H1 (cell line): ENCODE data around the gene SSH2. TPM values are rescaled to one million over a fixed set of nuclear protein-coding genes. Genes with fewer than 3 reads are reported as not detected.

Source experiments
- CTCF ChIA-PET: fragments of 300-600 bp; sonication (Branson Sonifier 250); formaldehyde crosslinking; loops from one replicate; lab custom pipeline; 2021; ENCODE audit not compliant: partially characterized antibody; lab: Charles Lee
- POLR2A ChIA-PET: fragments of 300-600 bp; sonication (Branson Sonifier 250); formaldehyde crosslinking; loops from one replicate; lab custom pipeline; 2021; ENCODE audit warnings: inconsistent platforms; ENCODE audit not compliant: partially characterized antibody; lab: Charles Lee
- DNase-seq, 2 experiments: peaks; one replicate each; pipeline versions ENCODE4 v3.0.0 to v3.0.0-alpha.2; 2010 to 2022; ENCODE audit warnings: low spot score in 2 of 2, low read depth in 1 of 2, mixed read lengths in 1 of 2
- FAIRE-seq: peaks from 2 replicates; lab custom pipeline; 2011; peaks lifted over from hg19 to GRCh38; lab: Jason Lieb, UNC
- H2AFZ ChIP-seq: 2 replicates; pipeline ENCODE4 v1.8.1; 2012; ENCODE audit warnings: low read length, inconsistent platforms
- H2AK5ac ChIP-seq: 2 replicates; pipeline ENCODE4 v1.6.1; 2013; ENCODE audit warnings: low read depth, low read length
- H2BK120ac ChIP-seq: replicated peaks from 2 replicates; pipeline ENCODE3; 2013; ENCODE audit warnings: low read depth, low read length, inconsistent platforms
- H2BK12ac ChIP-seq: 2 replicates; pipeline ENCODE4 v1.6.1; 2013; ENCODE audit warnings: low read depth, low read length
- H2BK15ac ChIP-seq: 2 replicates; pipeline ENCODE4 v1.6.1; 2013; ENCODE audit warnings: low read length
- H2BK20ac ChIP-seq: 2 replicates; pipeline ENCODE4 v1.6.1; 2013; ENCODE audit warnings: low read length
- H2BK5ac ChIP-seq: 2 replicates; pipeline ENCODE4 v1.6.1; 2013; ENCODE audit warnings: low read depth, low read length
- H3K14ac ChIP-seq: 2 replicates; pipeline ENCODE4 v1.6.1; 2013; ENCODE audit warnings: inconsistent platforms; ENCODE audit not compliant: insufficient read length
- H3K18ac ChIP-seq: 2 replicates; pipeline ENCODE4 v1.6.1; 2013; ENCODE audit warnings: low read length; ENCODE audit errors: extremely low read depth
- H3K23ac ChIP-seq: 2 replicates; pipeline ENCODE4 v1.6.1; 2013; ENCODE audit warnings: inconsistent platforms; ENCODE audit not compliant: insufficient read length
- H3K23me2 ChIP-seq: 2 replicates; pipeline ENCODE4 v1.6.1; 2013; ENCODE audit warnings: low read depth, low read length
- H3K27ac ChIP-seq: 2 replicates; pipeline ENCODE4 v1.6.1; 2011; ENCODE audit warnings: low read depth, low read length, inconsistent platforms
- H3K27me3 ChIP-seq, 4 experiments: replicated peaks in 1 of 4; 1 replicate in 1 of 4; 2 replicates in 3 of 4; pipeline versions ENCODE4 v1.6.1 to v1.8.1; 2011 to 2013; ENCODE audit warnings: low read length in 3 of 4, mild to moderate bottlenecking in 3 of 4, inconsistent platforms in 2 of 4, mixed read lengths in 2 of 4, moderate library complexity in 1 of 4; ENCODE audit not compliant: control insufficient read depth in 3 of 4, insufficient read depth in 3 of 4; ENCODE audit errors: extremely low read depth in 1 of 4
- H3K36me3 ChIP-seq, 4 experiments: 2 replicates each; pipeline versions ENCODE4 v1.6.1 to v1.8.1; 2011 to 2013; ENCODE audit warnings: mild to moderate bottlenecking in 4 of 4, low read length in 3 of 4, moderate library complexity in 2 of 4, control low read depth in 1 of 4, inconsistent platforms in 1 of 4; ENCODE audit not compliant: insufficient read depth in 4 of 4, control insufficient read depth in 2 of 4
- H3K4ac ChIP-seq: replicated peaks from 2 replicates; pipeline ENCODE3; 2013; ENCODE audit warnings: low read length, low read depth, mixed read lengths, inconsistent platforms; ENCODE audit not compliant: insufficient read length
- H3K4me1 ChIP-seq, 4 experiments: replicated peaks in 1 of 4; 1 replicate in 1 of 4; 2 replicates in 3 of 4; pipeline versions ENCODE4 v1.6.1 to v1.8.1; 2011 to 2013; ENCODE audit warnings: low read length in 3 of 4, inconsistent platforms in 2 of 4, mixed read lengths in 1 of 4; ENCODE audit not compliant: insufficient read depth in 4 of 4, control insufficient read depth in 3 of 4
- H3K4me2 ChIP-seq, 2 experiments: 2 replicates each; pipeline versions ENCODE4 v1.6.1 to v1.8.1; 2011 to 2013; ENCODE audit warnings: low read depth in 2 of 2, low read length in 2 of 2, control low read depth in 1 of 2, inconsistent platforms in 1 of 2, mild to moderate bottlenecking in 1 of 2; ENCODE audit not compliant: insufficient read depth in 1 of 2
- H3K4me3 ChIP-seq, 4 experiments: fragments of 200-600, 300-600 bp in 1 of 4; sonication (generic), shearing (Covaris generic), sonication (Bioruptor Twin) in 1 of 4; 2 replicates each; pipeline versions ENCODE4 v1.5.1 to v1.8.1; 2011 to 2016; ENCODE audit warnings: low read length in 4 of 4, low read depth in 3 of 4, control low read depth in 2 of 4, inconsistent platforms in 2 of 4, mild to moderate bottlenecking in 2 of 4, mixed read lengths in 1 of 4, moderate library complexity in 1 of 4; ENCODE audit not compliant: insufficient read depth in 2 of 4; ENCODE audit errors: extremely low read depth in 1 of 4
- H3K56ac ChIP-seq: replicated peaks from 2 replicates; pipeline ENCODE3; 2013; ENCODE audit warnings: low read depth, mild to moderate bottlenecking, mixed read lengths, low read length, inconsistent platforms; ENCODE audit not compliant: insufficient read length
- H3K79me1 ChIP-seq: 2 replicates; pipeline ENCODE4 v1.6.1; 2013; ENCODE audit warnings: low read depth, low read length, control low read depth
- H3K79me2 ChIP-seq, 2 experiments: 2 replicates each; pipeline versions ENCODE4 v1.6.1 to v1.8.1; 2012 to 2013; ENCODE audit warnings: low read length in 2 of 2, mild to moderate bottlenecking in 2 of 2, inconsistent platforms in 1 of 2; ENCODE audit not compliant: insufficient read depth in 2 of 2, control insufficient read depth in 1 of 2
- H3K9ac ChIP-seq, 4 experiments: replicated peaks in 1 of 4; 1 replicate in 1 of 4; 2 replicates in 3 of 4; pipeline versions ENCODE4 v1.6.1 to v1.8.1; 2011 to 2013; ENCODE audit warnings: low read depth in 3 of 4, low read length in 3 of 4, control low read depth in 2 of 4, mild to moderate bottlenecking in 2 of 4, moderate library complexity in 2 of 4, inconsistent platforms in 1 of 4; ENCODE audit errors: extremely low read depth in 1 of 4
- H3K9me3 ChIP-seq, 2 experiments: 2 replicates each; pipeline versions ENCODE4 v1.6.1 to v1.8.1; 2012 to 2013; ENCODE audit warnings: mild to moderate bottlenecking in 2 of 2, moderate library complexity in 2 of 2, control low read depth in 1 of 2, inconsistent platforms in 1 of 2, low read depth in 1 of 2, low read length in 1 of 2, mixed read lengths in 1 of 2; ENCODE audit not compliant: insufficient read depth in 2 of 2
- H4K20me1 ChIP-seq, 2 experiments: replicated peaks in 1 of 2; 2 replicates each; pipeline versions ENCODE3 to v1.8.1; 2011 to 2013; ENCODE audit warnings: inconsistent platforms in 2 of 2, low read length in 2 of 2, mild to moderate bottlenecking in 1 of 2; ENCODE audit not compliant: insufficient read depth in 2 of 2, control insufficient read depth in 1 of 2
- H4K5ac ChIP-seq: 2 replicates; pipeline ENCODE4 v1.6.1; 2013; ENCODE audit warnings: low read length, low read depth, mixed read lengths, inconsistent platforms; ENCODE audit not compliant: insufficient read length
- H4K8ac ChIP-seq: 2 replicates; pipeline ENCODE4 v1.8.0; 2013; ENCODE audit warnings: mild to moderate bottlenecking, moderate library complexity, low read length, inconsistent platforms; ENCODE audit not compliant: insufficient read depth; ENCODE audit errors: extremely low read depth
- H4K91ac ChIP-seq: replicated peaks from 2 replicates; pipeline ENCODE3; 2013; ENCODE audit warnings: low read length, mixed read lengths, inconsistent platforms; ENCODE audit not compliant: insufficient read length
- CHD2 ChIP-seq: IDR thresholded peaks from 2 replicates; pipeline ENCODE4 v1.6.1; 2012; ENCODE audit warnings: low read length, improper control_type of control experiment
- EP300 ChIP-seq, 2 experiments: IDR thresholded peaks; 1 replicate in 1 of 2; 2 replicates in 1 of 2; pipeline ENCODE4 v1.6.1; 2011 to 2012; ENCODE audit warnings: low read depth in 2 of 2, low read length in 2 of 2, mild to moderate bottlenecking in 2 of 2, borderline replicate concordance in 1 of 2, inconsistent platforms in 1 of 2, moderate library complexity in 1 of 2
- EZH2 ChIP-seq: fragments of 200-600 bp; sonication (generic); IDR thresholded peaks from 2 replicates; pipeline ENCODE4 v1.7.1; 2012; ENCODE audit warnings: low read depth, mild to moderate bottlenecking, moderate library complexity, low read length, inconsistent platforms; ENCODE audit not compliant: severe bottlenecking
- GABPA ChIP-seq: IDR thresholded peaks from 2 replicates; pipeline ENCODE4 v1.6.1; 2011; ENCODE audit warnings: mild to moderate bottlenecking, low read length, moderate library complexity, borderline replicate concordance; ENCODE audit not compliant: insufficient read depth
- SAP30 ChIP-seq: fragments of 300-600 bp; sonication (generic); IDR thresholded peaks from 2 replicates; pipeline ENCODE4 v1.7.1; 2012; ENCODE audit warnings: low read length, moderate library complexity, mild to moderate bottlenecking, inconsistent platforms; ENCODE audit not compliant: insufficient read depth, insufficient replicate concordance
- TEAD4 ChIP-seq: IDR thresholded peaks from 2 replicates; pipeline ENCODE4 v1.6.1; 2012; ENCODE audit warnings: low read depth, low read length, inconsistent platforms, mixed read lengths
- YY1 ChIP-seq: IDR thresholded peaks from 2 replicates; pipeline ENCODE4 v1.6.1; 2011; ENCODE audit warnings: low read depth, mild to moderate bottlenecking, low read length
- ZNF274 ChIP-seq: IDR thresholded peaks from 2 replicates; pipeline ENCODE4 v1.7.0; 2012; ENCODE audit warnings: low read length, borderline replicate concordance; ENCODE audit errors: extremely low read depth
- WGBS, 2 experiments: shearing (Covaris generic) in 1 of 2; methylation state at CpG; one replicate each; pipeline versions ENCODE4 v1.1.6 to v1.1.7; 2013 to 2015; ENCODE audit warnings: low lambda C conversion rate in 2 of 2, mixed read lengths in 2 of 2, inconsistent platforms in 1 of 2, low coverage in 1 of 2, missing lambda C conversion rate in 1 of 2; ENCODE audit not compliant: insufficient replicate concordance in 2 of 2, insufficient coverage in 1 of 2, insufficient read length in 1 of 2; ENCODE audit errors: extremely low coverage in 1 of 2, missing lambda C conversion rate in 1 of 2; 5-methylcytosine and 5-hydroxymethylcytosine counted together
- polyA plus RNA-seq, 7 experiments: library from polyadenylated mRNA; depleted of rRNA in 3 of 7; stranded (reverse) in 5 of 7; unstranded in 2 of 7; fragments of >200 nt in 5 of 7; fragments of 200-250 nt in 2 of 7; gene quantifications; 1 replicate in 5 of 7; 2 replicates in 1 of 7; 4 replicates in 1 of 7; pipeline versions ENCODE4 v1.2.1 to v1.2.3, GENCODE V29; 2011 to 2013; ENCODE audit warnings: missing spikeins in 2 of 7, mixed read lengths in 2 of 7
- total RNA-seq: library from RNA; stranded (reverse); fragmentation: NEBNext Ultra II Directional; extraction: Animal tissue kit (Norgen Biotek cat#: 25700); gene quantifications from 2 replicates; pipeline ENCODE4 v1.2.1, GENCODE V29; 2021

Gene SSH2
- total and polyA plus RNA-seq, 2 of the 8 experiments (the other 6 are each of a cell fraction or from before 2014, with no cell fraction given) = 5.2 to 15.9 TPM

GRCh38 chr17:29891131-29891530, 38.9 kb downstream of the SSH2 start:
- H3K36me3 ChIP-seq = no peaks in the 10 kb centered on the region
- no peaks in the 10 kb centered on the region for H3K27me3 ChIP-seq
- no peak overlapping the region for H2BK20ac ChIP-seq
- no peaks in the 10 kb centered on the region for H3K4me1 ChIP-seq
- CTCF ChIA-PET = interaction anchor here (0.6 to 2.6 kb wide), 6 partner anchors 16 to 202 kb away, joined by 3 to 5 read pairs (median 3); no protein-coding TSS in a partner anchor
- H2BK5ac ChIP-seq = no peak overlapping the region
- no peak overlapping the region for H2BK120ac ChIP-seq
- no peak overlapping the region for H3K4me2 ChIP-seq
- no peak overlapping the region for H3K14ac ChIP-seq
- H4K20me1 ChIP-seq = no peaks in the 10 kb centered on the region
- DNase-seq = no peak
- no peaks in the 10 kb centered on the region for H3K79me2 ChIP-seq
- WGBS, 2 experiments = 79% methylated on average over 1 of the region's 1 CpG; no CpG with 5 or more reads in 1 of the 2 experiments
- H3K4me3 ChIP-seq = no peak overlapping the region
- H4K5ac ChIP-seq = no peak overlapping the region
- no peaks in the 10 kb centered on the region; the same call in 1 of the 2 replicates for H3K23me2 ChIP-seq
- H3K9me3 ChIP-seq = no peaks in the 10 kb centered on the region
- no peak overlapping the region for H2AK5ac ChIP-seq
- H3K79me1 ChIP-seq = no peaks in the 10 kb centered on the region
- TF ChIP-seq TEAD4 = no peak
- no peak for TF ChIP-seq YY1
- TF ChIP-seq GABPA = no peak
- no peak for TF ChIP-seq ZNF274
- no peak for TF ChIP-seq SAP30
- no peak for TF ChIP-seq CHD2
- no peak for TF ChIP-seq EP300 (IDR thresholded peaks at IDR 0.05; ENCODE audit: borderline replicate concordance in 1 of 2, low read depth in 2 of 2, low read length in 2 of 2)
- no peak for TF ChIP-seq EZH2
- no peak overlapping the region for H2BK12ac ChIP-seq
- FAIRE-seq = no peak
- H2BK15ac ChIP-seq = no peak overlapping the region
- H3K18ac ChIP-seq = no peak overlapping the region
- no peak overlapping the region for H2AFZ ChIP-seq
- POLR2A ChIA-PET = interaction anchor here (0.6 to 0.9 kb wide), 2 partner anchors 23 to 49 kb away, joined by 3 to 4 read pairs; no protein-coding TSS in a partner anchor
- H4K8ac ChIP-seq = no peak overlapping the region
- H3K4ac ChIP-seq = no peak overlapping the region
- no peak overlapping the region for H3K23ac ChIP-seq
- H3K56ac ChIP-seq = no peak overlapping the region
- no peak overlapping the region for H3K9ac ChIP-seq
- H3K27ac ChIP-seq = no peak overlapping the region
- H4K91ac ChIP-seq = no peak overlapping the region
